Prostate gland (tissue), 2 donors: ENCODE measurements around the gene ADARB2.
"Not testable (repeated sequence)": the region's sequence is repeated elsewhere in the genome, so short reads cannot be mapped to it uniquely, and the experiment has no call there.

Experiments used
- CTCF ChIP-seq, 4 experiments: fragments of 200-600 bp in 2 of 4; fragments of 450-650 bp in 2 of 4; sonication (generic) in 2 of 4; IDR thresholded peaks; 1 replicate in 3 of 4; 2 replicates in 1 of 4; pipeline ENCODE4 v1.5.1; 2016 to 2019; ENCODE audit warnings: antibody characterized with exemption in 4 of 4, mild to moderate bottlenecking in 2 of 4, moderate library complexity in 2 of 4
- POLR2A ChIP-seq: fragments of 450-650 bp; IDR thresholded peaks from one replicate; pipeline ENCODE4 v1.6.1; 2016; ENCODE audit warnings: antibody characterized with exemption, mild to moderate bottlenecking
- POLR2AphosphoS5 ChIP-seq: sonication (generic); formaldehyde crosslinking; IDR thresholded peaks from one replicate; pipeline ENCODE4 v1.6.1; 2017; ENCODE audit warnings: antibody characterized with exemption

- not testable (repeated sequence) for TF ChIP-seq POLR2A; CTCF (IDR thresholded peaks at IDR 0.05); POLR2AphosphoS5
Observed at GRCh38 chr10:1537449-1537848, 199.9 kb downstream of the ADARB2 start.
